Adipose tissue (tissue), 3 donors: ENCODE data around the gene OCRL. TPM values are rescaled to one million over a fixed set of nuclear protein-coding genes. Genes with fewer than 3 reads are reported as not detected.

Source experiments
- H3K27ac ChIP-seq: one replicate; pipeline ENCODE4 v1.5.1; 2013; ENCODE audit warnings: low read depth, low read length
- whole genome bisulfite sequencing, 3 donors: extraction: QIAGEN DNeasy Blood & Tissue Kit; methylation state at CpG; one replicate each; pipeline ENCODE4 v1.1.7; 2013; 5-methylcytosine and 5-hydroxymethylcytosine counted together
- polyA plus RNA-seq, 3 donors: library from polyadenylated mRNA; stranded (reverse); fragments of 200-250 nt; gene quantifications; one replicate each; pipeline ENCODE4 v1.2.3, GENCODE V29; 2013
- donor health status: healthy with polysubstance abuse.
- donor health status: Bipolar disorder and iron deficiency.
- donor health status: healthy.

OCRL gene
- 10 to 100 TPM in 2 of 3 donors, 1 to 10 TPM in 1; 7.3 to 14.1 (median 13.5) TPM for polyA plus RNA-seq

GRCh38 chrX:129540068-129540653 is at the start of gene OCRL:
OCRL (plus strand) TSS chrX:129540259; CDS start chrX:129540440, 181 bp downstream.
- 0 to 34% (median 0%) methylated on average over 11 to 42 of the region's 60 CpGs for WGBS, 3 donors
- no peak within 1 kb of the TSS for H3K27ac ChIP-seq

DNA sequence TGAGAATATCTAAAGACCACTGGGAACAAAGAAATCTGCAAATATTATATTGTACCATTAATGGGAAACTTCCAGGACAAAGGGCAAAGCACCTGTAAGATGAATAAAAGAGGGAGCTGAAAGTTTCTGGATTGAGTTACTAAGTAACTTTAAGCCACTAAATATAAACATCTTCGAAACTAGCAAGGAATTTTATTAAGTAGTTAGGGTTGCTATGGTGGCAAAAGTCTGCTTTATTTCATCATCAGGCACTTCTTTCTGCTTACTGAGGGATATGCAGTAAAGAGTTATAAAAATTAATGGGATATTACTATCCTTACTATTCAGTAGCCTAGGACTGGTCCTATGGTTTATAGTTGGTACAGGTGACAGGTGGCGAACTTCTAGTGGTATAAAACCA is 49.7 kb upstream of the OCRL start:
- 67 to 91% (median 85%) methylated on average over 2 of the region's 2 CpGs for WGBS, 3 donors

DNA sequence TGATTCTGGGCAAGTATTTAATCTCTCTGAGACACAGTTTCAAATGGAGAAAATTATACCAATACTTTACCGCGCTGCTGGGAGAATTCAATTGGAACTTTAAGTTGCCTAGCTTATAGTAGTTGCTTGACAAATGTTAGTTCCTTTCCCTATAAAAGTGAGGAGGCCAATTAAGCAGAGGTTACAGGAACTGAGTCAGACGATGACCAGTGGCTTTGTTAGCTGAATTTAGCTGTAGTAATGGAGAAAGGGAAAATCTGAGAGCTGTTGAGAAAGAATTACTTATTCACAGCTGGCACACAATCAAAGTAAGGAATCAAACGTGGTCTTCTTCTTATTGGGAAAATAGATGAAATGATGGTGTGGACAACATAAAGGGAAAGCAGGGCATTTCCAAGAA is 46.4 kb upstream of the OCRL start:
- 55 to 75% (median 73%) methylated on average over 4 of the region's 4 CpGs for WGBS, 3 donors
- H3K27ac ChIP-seq, result no peak overlapping the region

More for the DNA sequence above, 49.7 kb upstream of the OCRL start:
- H3K27ac ChIP-seq, result no peak overlapping the region

GRCh38 chrX:129494887-129495286 is 45.2 kb upstream of the OCRL start:
- no peak overlapping the region for H3K27ac ChIP-seq
- WGBS, 3 donors, result 76 to 87% (median 87%) methylated on average over 2 of the region's 2 CpGs

- H3K27ac ChIP-seq, result no peak overlapping the region
- WGBS, 3 donors, result 77 to 90% (median 88%) methylated on average over 5 of the region's 5 CpGs
These were observed 44.2 kb upstream of the OCRL start for GRCh38 chrX:129495900-129496299.

DNA sequence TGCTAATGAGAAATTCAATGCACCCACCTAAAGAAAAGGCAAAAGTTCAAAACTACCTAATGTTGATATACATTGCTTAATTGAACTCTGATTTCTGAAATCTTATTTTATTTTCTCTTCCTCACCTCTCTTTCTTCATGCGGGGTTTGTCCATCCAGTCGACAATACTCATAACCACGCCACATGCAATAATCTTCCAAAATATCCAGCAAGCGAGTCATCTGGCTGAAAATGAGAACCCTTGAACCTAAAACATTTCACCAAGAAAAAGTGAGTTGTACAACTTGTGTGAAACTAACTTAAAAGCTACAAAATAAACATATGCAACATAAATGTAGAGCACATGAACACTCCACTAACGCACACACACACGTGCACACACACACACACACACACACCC is 43.4 kb upstream of the OCRL start:
- WGBS, 3 donors, result 82 to 96% (median 95%) methylated on average over 6 of the region's 6 CpGs
- no peak overlapping the region for H3K27ac ChIP-seq

- 61 to 92% (median 80%) methylated on average over 3 of the region's 3 CpGs for WGBS, 3 donors
- H3K27ac ChIP-seq, result no peak overlapping the region
These were observed 42.8 kb upstream of the OCRL start for GRCh38 chrX:129497146-129497843.

DNA sequence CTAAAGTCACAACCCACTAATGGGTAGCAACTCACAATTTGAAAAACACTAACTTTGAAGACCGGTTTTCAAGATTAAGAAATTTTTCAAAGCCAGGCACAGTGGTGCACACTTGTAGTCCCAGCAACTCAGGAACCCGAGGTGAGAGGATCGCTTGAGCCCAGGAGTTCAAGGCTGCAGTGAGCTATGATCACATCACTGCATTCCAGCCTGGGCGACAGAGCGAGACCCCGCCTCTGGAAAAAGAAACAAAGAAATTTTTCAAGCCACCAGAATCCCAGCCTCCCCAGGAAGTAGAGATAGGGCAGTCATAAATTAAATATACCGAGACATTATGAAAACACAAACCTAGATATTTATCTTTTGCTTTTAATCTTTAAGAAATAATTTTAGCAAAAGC is 29.7 kb upstream of the OCRL start:
- no peak overlapping the region for H3K27ac ChIP-seq
- 68 to 93% (median 73%) methylated on average over 7 of the region's 7 CpGs for WGBS, 3 donors

- WGBS, 3 donors, result 71 to 95% (median 76%) methylated on average over 5 of the region's 5 CpGs
These were observed 28.4 kb upstream of the OCRL start for GRCh38 chrX:129511689-129512088.

DNA sequence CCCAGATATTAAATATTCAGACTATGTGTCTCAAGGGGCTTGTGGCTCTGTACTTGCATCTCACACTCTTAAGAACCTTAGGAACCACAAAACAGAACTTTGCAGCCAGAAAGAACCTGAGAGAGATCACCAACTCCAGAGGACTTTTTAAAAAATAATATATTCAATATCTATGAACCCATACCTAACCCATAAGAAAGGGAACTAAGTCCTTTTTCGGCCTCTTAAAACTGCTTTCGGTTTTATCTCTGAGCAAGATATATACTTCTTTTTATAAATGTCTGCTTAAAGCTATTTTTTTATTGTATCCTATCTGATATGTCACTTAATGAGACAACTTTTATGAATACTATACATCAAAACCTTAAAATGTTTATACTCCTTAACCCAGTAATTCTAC is 27.6 kb upstream of the OCRL start:
- H3K27ac ChIP-seq, result no peak overlapping the region
- WGBS, 3 donors, result 82 to 95% (median 93%) methylated on average over 2 of the region's 2 CpGs

More at GRCh38 chrX:129511689-129512088, 28.4 kb upstream of the OCRL start:
- no peak overlapping the region for H3K27ac ChIP-seq

DNA sequence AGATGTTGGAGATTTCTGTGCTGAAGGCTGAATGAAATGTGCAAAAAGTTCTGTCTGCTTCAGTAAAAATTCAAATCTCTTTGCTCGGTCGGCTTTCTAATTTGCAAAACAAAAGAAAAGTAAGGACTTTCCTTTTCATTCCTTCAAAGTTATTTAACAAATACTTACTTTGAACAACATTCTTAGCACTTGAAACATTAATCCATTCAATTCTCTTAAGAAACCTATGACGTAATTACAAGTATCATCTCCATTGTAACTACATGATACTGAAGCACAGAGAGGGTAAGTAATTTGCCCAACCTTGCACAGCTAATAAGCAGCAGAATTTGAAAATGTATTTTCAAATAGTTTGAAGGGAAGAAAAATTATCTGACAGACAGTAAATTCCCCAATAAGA is 23.7 kb upstream of the OCRL start:
- WGBS, 3 donors, result 68 to 91% (median 90%) methylated on average over 3 of the region's 3 CpGs
- H3K27ac ChIP-seq, result no peak overlapping the region

DNA sequence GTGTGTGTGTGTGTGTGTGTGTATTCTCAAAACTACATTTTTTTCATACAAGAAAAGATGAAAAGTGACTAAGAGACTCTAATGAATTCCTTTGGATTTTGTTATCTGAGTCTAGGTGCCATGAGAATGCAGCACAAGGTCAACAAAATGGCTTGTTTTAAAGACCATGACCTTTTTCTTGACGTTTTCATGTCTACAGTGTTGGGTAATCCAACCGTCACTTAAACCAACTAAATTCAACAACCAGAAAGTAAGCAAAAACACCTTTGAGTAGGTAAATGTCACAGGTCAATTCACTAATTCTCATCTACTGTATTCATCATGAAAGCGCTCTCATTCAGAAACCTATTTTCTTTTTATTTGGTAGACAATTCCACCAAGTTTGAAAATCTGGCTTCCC is 19.9 kb upstream of the OCRL start:
- WGBS, 3 donors, result 53 to 71% (median 63%) methylated on average over 3 of the region's 3 CpGs
- H3K27ac ChIP-seq, result no peak overlapping the region

- 1 to 25% (median 1%) methylated on average over 20 to 36 of the region's 56 CpGs for WGBS, 3 donors
These were observed 17.6 kb upstream of the OCRL start for GRCh38 chrX:129522184-129523078.

GRCh38 chrX:129523079-129523911 is 16.8 kb upstream of the OCRL start, which contains the start of gene SMARCA1:
SMARCA1 (minus strand) TSS chrX:129523490; CDS start chrX:129523370, 120 bp downstream.
- H3K27ac ChIP-seq, result peak within 1 kb of the TSS; percentile 38
- WGBS, 3 donors, result 1 to 38% (median 6%) methylated on average over 5 to 45 of the region's 54 CpGs

More at GRCh38 chrX:129522184-129523078, 17.6 kb upstream of the OCRL start:
- H3K27ac ChIP-seq, result peak overlapping the region; percentile 38

- 65 to 90% (median 80%) methylated on average over 3 of the region's 3 CpGs for WGBS, 3 donors
- H3K27ac ChIP-seq, result no peak overlapping the region
These were observed 15.7 kb upstream of the OCRL start for GRCh38 chrX:129524250-129524850.

DNA sequence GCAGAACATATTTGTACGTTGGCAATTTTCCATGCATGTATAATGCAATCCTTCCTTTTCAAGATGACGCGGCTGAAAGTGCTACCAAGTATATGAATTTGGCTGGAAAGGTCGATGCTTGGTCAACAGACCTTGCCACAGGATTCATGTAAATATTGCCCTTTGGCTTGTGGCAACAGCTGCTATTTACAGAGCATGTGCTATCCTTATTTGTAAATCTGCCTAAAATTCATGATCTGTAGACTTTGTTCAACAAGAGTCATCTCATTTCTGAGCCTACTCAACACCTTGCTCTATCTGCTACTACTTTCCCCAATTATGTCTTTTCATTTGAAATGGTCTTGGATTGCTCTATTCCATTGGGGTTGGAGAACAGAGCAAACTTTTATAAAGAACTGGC is 14.9 kb upstream of the OCRL start:
- 24 to 55% (median 28%) methylated on average over 4 of the region's 4 CpGs for WGBS, 3 donors
- no peak overlapping the region for H3K27ac ChIP-seq

DNA sequence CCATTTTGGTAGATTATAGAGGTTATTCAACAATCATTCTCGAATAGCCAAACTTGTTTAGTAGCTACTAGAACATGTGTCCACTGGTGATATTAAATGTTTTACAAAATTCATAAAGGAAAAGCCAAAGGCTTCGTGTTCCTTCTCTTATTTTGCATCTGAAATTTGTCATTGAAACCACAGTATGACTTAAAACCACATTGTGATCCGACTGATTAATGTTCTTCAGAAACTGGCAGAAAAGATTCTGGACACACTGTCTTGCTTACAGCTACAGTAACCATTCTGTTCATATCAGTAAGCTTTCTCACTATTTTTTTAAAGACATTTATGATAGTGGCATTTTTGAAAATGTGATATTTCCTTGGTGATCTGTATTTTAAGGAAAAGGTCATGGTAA is 14.2 kb upstream of the OCRL start:
- WGBS, 3 donors, result 37 to 69% (median 45%) methylated on average over 3 of the region's 3 CpGs
- no peak overlapping the region for H3K27ac ChIP-seq
